ENCODE results near the gene PODN.

Gene PODN

GRCh38 chr1:53076721-53077598 is 14.9 kb downstream of the PODN start:
- H3K4me3 ChIP-seq (ENCODE audit: low read depth, low read length), result no peak overlapping the region
- no peak for TF ChIP-seq CTCF (IDR thresholded peaks at IDR 0.05; ENCODE audit: control insufficient read depth, extremely low read depth, insufficient read depth)
- no peak for DNase-seq (ENCODE audit: low read depth)

- TF ChIP-seq CTCF (IDR thresholded peaks at IDR 0.05; ENCODE audit: control insufficient read depth, extremely low read depth, insufficient read depth), result no peak
- H3K4me3 ChIP-seq (ENCODE audit: low read depth, low read length), result no peak overlapping the region
- DNase-seq (ENCODE audit: low read depth), result no peak
Measured at GRCh38 chr1:53077599-53077965, 15.6 kb downstream of the PODN start.

- no peak overlapping the region for H3K4me3 ChIP-seq (ENCODE audit: low read depth, low read length)
- DNase-seq (ENCODE audit: low read depth), result no peak
- no peak for TF ChIP-seq CTCF (IDR thresholded peaks at IDR 0.05; ENCODE audit: control insufficient read depth, extremely low read depth, insufficient read depth)
Measured at GRCh38 chr1:53078333-53079101, 16.5 kb downstream of the PODN start.

- no peak for TF ChIP-seq CTCF (IDR thresholded peaks at IDR 0.05; ENCODE audit: control insufficient read depth, extremely low read depth, insufficient read depth)
- no peak for DNase-seq (ENCODE audit: low read depth)
- no peak overlapping the region for H3K4me3 ChIP-seq (ENCODE audit: low read depth, low read length)
Measured at GRCh38 chr1:53079251-53079650, 17.2 kb downstream of the PODN start.

GRCh38 chr1:53080041-53080440 is 18.0 kb downstream of the PODN start:
- DNase-seq (ENCODE audit: low read depth), result no peak
- H3K4me3 ChIP-seq (ENCODE audit: low read depth, low read length), result no peak overlapping the region
- no peak for TF ChIP-seq CTCF (IDR thresholded peaks at IDR 0.05; ENCODE audit: control insufficient read depth, extremely low read depth, insufficient read depth)

GRCh38 chr1:53080769-53081168 is 18.8 kb downstream of the PODN start:
- DNase-seq (ENCODE audit: low read depth), result no peak
- TF ChIP-seq CTCF (IDR thresholded peaks at IDR 0.05; ENCODE audit: control insufficient read depth, extremely low read depth, insufficient read depth), result no peak
- no peak overlapping the region for H3K4me3 ChIP-seq (ENCODE audit: low read depth, low read length)

All from LNCaP clone FGC (cell line).